Measurements from ENCODE around the gene TMIGD3. TPM values are rescaled to one million over a fixed set of nuclear protein-coding genes. Genes with fewer than 3 reads are reported as not detected.

Gene TMIGD3
- total RNA-seq, 1 experiment from 2014 or later, result not detected

- TF ChIP-seq, protein P1, sequence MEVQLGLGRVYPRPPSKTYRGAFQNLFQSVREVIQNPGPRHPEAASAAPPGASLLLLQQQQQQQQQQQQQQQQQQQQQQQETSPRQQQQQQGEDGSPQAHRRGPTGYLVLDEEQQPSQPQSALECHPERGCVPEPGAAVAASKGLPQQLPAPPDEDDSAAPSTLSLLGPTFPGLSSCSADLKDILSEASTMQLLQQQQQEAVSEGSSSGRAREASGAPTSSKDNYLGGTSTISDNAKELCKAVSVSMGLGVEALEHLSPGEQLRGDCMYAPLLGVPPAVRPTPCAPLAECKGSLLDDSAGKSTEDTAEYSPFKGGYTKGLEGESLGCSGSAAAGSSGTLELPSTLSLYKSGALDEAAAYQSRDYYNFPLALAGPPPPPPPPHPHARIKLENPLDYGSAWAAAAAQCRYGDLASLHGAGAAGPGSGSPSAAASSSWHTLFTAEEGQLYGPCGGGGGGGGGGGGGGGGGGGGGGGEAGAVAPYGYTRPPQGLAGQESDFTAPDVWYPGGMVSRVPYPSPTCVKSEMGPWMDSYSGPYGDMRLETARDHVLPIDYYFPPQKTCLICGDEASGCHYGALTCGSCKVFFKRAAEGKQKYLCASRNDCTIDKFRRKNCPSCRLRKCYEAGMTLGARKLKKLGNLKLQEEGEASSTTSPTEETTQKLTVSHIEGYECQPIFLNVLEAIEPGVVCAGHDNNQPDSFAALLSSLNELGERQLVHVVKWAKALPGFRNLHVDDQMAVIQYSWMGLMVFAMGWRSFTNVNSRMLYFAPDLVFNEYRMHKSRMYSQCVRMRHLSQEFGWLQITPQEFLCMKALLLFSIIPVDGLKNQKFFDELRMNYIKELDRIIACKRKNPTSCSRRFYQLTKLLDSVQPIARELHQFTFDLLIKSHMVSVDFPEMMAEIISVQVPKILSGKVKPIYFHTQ (CRISPR knock-in tag; IDR thresholded peaks at IDR 0.05), result no peak
- TF ChIP-seq FOXK1 (CRISPR knock-in tag; IDR thresholded peaks at IDR 0.05) (no peak), ATF2 (CRISPR knock-in tag; IDR thresholded peaks at IDR 0.05; ENCODE audit: borderline replicate concordance, low read depth) (no peak), TEAD1 (CRISPR knock-in tag; IDR thresholded peaks at IDR 0.05) (no peak)
- TF ChIP-seq, protein P2, sequence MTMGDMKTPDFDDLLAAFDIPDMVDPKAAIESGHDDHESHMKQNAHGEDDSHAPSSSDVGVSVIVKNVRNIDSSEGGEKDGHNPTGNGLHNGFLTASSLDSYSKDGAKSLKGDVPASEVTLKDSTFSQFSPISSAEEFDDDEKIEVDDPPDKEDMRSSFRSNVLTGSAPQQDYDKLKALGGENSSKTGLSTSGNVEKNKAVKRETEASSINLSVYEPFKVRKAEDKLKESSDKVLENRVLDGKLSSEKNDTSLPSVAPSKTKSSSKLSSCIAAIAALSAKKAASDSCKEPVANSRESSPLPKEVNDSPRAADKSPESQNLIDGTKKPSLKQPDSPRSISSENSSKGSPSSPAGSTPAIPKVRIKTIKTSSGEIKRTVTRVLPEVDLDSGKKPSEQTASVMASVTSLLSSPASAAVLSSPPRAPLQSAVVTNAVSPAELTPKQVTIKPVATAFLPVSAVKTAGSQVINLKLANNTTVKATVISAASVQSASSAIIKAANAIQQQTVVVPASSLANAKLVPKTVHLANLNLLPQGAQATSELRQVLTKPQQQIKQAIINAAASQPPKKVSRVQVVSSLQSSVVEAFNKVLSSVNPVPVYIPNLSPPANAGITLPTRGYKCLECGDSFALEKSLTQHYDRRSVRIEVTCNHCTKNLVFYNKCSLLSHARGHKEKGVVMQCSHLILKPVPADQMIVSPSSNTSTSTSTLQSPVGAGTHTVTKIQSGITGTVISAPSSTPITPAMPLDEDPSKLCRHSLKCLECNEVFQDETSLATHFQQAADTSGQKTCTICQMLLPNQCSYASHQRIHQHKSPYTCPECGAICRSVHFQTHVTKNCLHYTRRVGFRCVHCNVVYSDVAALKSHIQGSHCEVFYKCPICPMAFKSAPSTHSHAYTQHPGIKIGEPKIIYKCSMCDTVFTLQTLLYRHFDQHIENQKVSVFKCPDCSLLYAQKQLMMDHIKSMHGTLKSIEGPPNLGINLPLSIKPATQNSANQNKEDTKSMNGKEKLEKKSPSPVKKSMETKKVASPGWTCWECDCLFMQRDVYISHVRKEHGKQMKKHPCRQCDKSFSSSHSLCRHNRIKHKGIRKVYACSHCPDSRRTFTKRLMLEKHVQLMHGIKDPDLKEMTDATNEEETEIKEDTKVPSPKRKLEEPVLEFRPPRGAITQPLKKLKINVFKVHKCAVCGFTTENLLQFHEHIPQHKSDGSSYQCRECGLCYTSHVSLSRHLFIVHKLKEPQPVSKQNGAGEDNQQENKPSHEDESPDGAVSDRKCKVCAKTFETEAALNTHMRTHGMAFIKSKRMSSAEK (CRISPR knock-in tag; IDR thresholded peaks at IDR 0.05; ENCODE audit: borderline replicate concordance), result no peak
- TF ChIP-seq, protein P3, sequence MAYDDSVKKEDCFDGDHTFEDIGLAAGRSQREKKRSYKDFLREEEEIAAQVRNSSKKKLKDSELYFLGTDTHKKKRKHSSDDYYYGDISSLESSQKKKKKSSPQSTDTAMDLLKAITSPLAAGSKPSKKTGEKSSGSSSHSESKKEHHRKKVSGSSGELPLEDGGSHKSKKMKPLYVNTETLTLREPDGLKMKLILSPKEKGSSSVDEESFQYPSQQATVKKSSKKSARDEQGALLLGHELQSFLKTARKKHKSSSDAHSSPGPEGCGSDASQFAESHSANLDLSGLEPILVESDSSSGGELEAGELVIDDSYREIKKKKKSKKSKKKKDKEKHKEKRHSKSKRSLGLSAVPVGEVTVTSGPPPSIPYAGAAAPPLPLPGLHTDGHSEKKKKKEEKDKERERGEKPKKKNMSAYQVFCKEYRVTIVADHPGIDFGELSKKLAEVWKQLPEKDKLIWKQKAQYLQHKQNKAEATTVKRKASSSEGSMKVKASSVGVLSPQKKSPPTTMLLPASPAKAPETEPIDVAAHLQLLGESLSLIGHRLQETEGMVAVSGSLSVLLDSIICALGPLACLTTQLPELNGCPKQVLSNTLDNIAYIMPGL (CRISPR knock-in tag; IDR thresholded peaks at IDR 0.05), result no peak
Measured at GRCh38 chr1:111496398-111496797, 7.0 kb downstream of the TMIGD3 start (continued).

GRCh38 chr1:111491070-111491469 lies 12.4 kb downstream of the TMIGD3 start:
- H3K36me3 Mint-ChIP-seq, result no peaks in the 10 kb centered on the region
- DNase-seq (ENCODE audit: low spot score), result no peak
- peaks cover 19% of the 10 kb centered on the region for H3K9me3 Mint-ChIP-seq
- no peaks in the 10 kb centered on the region; the same call in 1 of the 2 replicates for H3K27me3 Mint-ChIP-seq (ENCODE audit: low read depth)
- ATAC-seq, result no peak
- TF ChIP-seq TP53 (CRISPR knock-in tag; IDR thresholded peaks at IDR 0.05), result no peak
- no peak for TF ChIP-seq HMGA2 (CRISPR knock-in tag; IDR thresholded peaks at IDR 0.05)
- TF ChIP-seq, protein P4, sequence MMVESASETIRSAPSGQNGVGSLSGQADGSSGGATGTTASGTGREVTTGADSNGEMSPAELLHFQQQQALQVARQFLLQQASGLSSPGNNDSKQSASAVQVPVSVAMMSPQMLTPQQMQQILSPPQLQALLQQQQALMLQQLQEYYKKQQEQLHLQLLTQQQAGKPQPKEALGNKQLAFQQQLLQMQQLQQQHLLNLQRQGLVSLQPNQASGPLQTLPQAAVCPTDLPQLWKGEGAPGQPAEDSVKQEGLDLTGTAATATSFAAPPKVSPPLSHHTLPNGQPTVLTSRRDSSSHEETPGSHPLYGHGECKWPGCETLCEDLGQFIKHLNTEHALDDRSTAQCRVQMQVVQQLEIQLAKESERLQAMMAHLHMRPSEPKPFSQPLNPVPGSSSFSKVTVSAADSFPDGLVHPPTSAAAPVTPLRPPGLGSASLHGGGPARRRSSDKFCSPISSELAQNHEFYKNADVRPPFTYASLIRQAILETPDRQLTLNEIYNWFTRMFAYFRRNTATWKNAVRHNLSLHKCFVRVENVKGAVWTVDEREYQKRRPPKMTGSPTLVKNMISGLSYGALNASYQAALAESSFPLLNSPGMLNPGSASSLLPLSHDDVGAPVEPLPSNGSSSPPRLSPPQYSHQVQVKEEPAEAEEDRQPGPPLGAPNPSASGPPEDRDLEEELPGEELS (CRISPR knock-in tag; IDR thresholded peaks at IDR 0.05), result no peak
- no peak for TF ChIP-seq ZNF263 (CRISPR knock-in tag; IDR thresholded peaks at IDR 0.05; ENCODE audit: low read depth)
- TF ChIP-seq EMX1 (CRISPR knock-in tag; IDR thresholded peaks at IDR 0.05), result no peak
- no peak for TF ChIP-seq GRHL2 (CRISPR knock-in tag; IDR thresholded peaks at IDR 0.05; ENCODE audit: insufficient replicate concordance, severe bottlenecking)
- TF ChIP-seq ZBTB21 (CRISPR knock-in tag; IDR thresholded peaks at IDR 0.05; ENCODE audit: borderline replicate concordance), result no peak
- no peak for TF ChIP-seq ZNF232 (CRISPR knock-in tag; IDR thresholded peaks at IDR 0.05)
- POLR2A ChIA-PET, result no interaction called here
- H3K4me1 Mint-ChIP-seq, result peaks cover 6% of the 10 kb centered on the region
- H3K27ac Mint-ChIP-seq, result no peak overlapping the region
- CTCF ChIA-PET, result interaction anchor here (0.7 to 1.5 kb wide), 3 partner anchors 9 to 449 kb away, joined by 3 to 14 read pairs (median 9); no protein-coding TSS in a partner anchor
- no peak overlapping the region for H3K4me3 Mint-ChIP-seq
